Right kidney (tissue), 1 donor: ENCODE measurements around the gene IFITM2.
A peak's percentile ranks its signal among the peaks of the same experiment; 100 is the strongest.
"Not testable (repeated sequence)": the region's sequence is repeated elsewhere in the genome, so short reads cannot be mapped to it uniquely, and the experiment has no call there.

ENCODE experiments used
- DNase-seq: peaks from one replicate; pipeline ENCODE4 v3.0.0-alpha.2; 2016

IFITM2 gene

DNA sequence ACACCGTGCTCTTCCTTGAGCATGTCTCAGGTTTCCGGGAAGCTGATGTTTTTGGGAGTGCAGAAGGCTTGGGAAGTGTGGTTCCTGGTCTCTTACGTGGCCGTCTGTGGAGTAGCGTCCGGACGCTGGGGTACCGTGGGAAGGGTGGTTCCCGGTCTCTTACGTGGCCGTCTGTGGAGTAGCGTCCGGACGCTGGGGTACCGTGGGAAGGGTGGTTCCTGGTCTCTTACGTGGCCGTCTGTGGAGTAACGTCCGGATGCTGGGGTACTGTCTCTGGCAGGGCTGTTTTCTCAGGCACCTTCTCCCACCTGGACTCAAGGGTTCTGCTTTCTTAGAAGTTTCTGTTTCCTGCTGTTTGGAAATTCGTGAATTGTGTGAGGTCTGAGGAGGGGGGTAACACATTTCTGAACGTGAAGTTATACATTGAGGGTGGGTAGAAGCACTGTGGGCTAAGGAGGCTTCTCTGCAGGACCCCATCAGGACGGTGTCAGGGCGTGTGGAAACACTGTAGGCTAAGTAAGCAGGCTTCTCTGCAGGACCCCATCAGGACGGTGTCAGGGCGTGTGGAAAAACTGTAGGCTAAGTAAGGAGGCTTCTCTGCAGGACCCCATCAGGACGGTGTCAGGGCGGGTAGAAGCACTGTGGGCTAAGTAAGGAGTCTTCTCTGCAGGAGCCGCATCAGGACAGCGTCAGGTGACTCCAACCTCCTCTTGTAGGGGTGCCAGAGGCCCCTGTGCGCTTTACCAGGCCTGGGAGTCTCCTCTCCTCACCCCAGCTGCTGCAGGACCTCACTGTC is 18.4 kb downstream of the IFITM2 start:
- DNase-seq, result no peak

DNA sequence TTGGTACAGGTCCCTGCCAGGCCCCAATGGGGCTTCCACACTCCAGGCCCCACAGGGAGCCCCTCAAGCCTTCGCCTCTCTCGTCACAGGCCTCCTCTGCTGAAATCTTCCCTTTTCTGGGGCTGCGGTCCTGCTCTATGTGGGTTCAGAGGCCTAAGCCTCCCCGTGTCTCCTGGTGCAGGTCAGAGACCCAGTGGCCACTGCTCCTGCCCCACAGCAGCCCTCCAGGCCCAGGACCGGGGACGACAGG is 18.9 kb downstream of the IFITM2 start:
- DNase-seq, result no peak

- DNase-seq, result peak; percentile 47
These were observed 19.4 kb downstream of the IFITM2 start for GRCh38 chr11:326842-327580.

DNA sequence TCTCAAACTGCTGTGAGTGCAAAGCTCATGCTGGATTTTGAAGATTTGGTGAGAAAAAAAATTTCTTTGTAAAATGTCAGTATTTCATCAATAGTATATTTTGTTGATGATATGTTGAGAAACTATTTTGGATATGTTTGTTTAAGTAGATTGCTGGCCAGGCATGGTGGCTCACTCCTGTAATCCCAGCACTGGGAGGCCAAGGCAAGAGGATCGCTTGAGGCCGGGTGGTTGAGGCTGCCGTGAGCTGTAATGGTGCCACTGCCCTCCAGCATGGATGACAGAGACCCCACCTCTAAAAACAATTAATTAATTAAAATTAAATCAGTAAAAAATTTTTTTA is 19.9 kb downstream of the IFITM2 start:
- DNase-seq, result no peak

- DNase-seq, result no peak
These were observed 20.4 kb downstream of the IFITM2 start for GRCh38 chr11:328012-328411.

GRCh38 chr11:328516-329100 is 21.0 kb downstream of the IFITM2 start:
- DNase-seq, result not testable (repeated sequence)

GRCh38 chr11:329886-330253 is 22.3 kb downstream of the IFITM2 start:
- no peak for DNase-seq

DNA sequence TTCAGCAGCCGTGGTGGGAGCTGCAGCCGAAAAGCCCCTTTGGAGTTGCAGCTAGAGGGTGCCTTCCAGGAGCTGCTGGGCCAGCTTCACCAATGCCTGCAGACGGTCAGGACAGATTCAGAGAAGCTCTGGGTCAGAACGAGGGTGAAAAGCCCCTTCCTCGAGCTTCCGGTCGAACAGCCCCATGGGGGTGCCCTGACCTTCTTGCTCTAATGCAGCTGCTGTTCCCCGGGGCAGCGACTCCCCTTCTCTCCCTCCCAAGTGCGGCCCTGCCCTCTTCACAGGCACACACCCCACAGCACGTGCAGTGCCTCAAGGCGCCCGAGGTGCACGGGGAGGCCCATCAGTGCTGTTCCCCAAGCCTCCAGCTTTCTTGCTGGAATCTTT is 22.7 kb downstream of the IFITM2 start:
- DNase-seq, result no peak

GRCh38 chr11:330694-331357 is 23.2 kb downstream of the IFITM2 start:
- no peak for DNase-seq

DNA sequence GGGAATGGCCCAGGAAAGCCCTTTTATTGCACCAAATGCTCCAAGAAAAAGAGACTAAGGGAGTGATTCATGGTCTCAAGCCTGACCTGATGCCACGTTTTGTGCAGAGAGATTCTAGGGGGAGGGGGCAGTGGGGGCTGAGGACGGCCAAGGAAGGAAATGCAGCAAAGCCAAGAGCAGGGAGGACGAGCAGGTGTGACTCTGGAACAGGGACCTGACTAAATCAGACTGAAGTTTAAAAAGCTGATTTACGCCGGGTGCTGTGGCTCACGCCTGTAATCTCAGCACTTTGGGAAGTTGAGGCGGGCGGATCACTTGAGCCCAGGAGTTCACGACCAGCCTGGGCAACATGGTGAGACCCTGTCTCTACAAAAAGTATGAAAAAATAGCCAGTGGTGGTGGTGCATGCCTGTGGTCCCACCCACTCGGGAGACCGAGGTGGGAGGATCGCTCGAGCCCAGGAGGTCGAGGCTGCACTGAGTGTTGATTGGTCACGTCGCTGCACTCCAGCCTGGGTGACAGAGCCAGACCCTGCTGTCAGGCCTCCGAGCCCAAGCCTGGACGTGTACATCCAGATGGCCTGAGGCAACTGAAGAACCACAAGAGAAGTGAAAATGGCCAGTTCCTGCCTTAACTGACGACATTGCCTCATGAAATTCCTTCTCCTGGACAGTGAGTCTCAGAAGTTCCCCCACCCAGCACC is 23.9 kb downstream of the IFITM2 start:
- no peak for DNase-seq

DNA sequence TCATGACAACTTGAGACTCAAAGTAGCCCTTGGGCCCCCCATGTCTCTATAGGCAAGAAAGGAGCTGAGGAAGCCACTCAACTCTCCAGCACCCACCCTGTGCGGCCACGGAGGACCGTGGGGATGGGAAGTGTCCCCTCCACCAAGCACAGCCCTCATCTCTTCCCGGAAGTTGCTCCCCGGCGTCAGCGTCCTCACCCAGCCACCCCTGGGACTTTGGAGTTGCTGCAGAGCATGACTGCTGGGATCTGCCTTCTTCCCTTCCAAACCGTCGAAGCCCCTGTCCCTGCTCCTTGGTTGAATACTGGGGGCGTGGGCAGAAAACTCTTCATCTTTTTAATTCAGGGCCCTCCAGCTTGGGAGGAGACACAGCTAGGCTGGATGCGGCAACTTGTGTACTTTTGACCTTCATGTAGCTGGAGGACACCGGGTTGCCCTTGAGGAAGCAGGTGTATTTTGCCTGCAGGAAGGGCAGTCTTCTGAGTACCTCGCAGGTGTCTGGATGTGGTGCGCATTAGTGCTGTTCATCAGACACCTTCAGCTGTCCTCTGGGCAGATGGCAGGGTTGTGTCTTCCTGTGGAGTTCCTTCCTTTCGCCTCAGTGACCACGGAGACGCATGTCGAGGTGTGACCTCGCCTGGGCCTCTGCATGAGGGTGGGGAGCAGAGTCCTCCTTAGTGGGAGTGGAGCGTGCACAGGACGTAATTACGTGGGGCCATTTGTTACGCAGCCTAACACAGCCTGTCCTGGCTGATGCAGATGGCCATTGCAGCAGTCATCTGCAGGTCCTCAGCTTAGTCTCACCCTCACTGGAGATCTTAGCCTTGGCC is 25.2 kb downstream of the IFITM2 start:
- DNase-seq, result no peak

DNA sequence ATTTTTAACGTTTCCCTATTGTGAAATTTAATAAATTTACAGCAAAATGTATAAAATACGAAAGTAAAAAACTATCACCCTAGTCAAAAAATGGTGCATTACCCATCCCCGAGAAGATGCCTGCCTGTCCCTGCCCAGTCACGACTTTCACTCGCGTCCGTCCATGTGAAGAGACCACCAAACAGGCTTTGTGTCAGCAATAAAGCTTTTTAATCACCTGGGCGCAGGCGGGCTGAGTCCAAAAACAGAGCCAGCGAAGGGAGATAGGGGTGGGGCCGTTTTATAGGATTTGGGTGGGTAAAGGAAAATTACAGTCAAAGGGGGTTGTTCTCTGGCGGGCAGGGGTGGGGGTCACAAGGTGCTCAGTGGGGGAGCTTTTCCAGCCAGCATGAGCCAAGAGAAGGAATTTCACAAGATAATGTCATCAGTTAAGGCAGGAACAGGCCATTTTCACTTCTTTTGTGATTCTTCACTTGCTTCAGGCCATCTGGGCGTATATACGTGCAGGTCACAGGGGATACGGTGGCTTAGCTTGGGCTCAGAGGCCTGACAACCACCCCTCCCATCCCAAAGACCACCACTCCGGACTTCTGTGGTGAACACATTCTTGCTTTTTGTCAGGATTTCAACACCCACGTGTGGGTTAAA is 26.1 kb downstream of the IFITM2 start:
- not testable (repeated sequence) for DNase-seq

- DNase-seq, result peak; percentile 54
These were observed 26.8 kb downstream of the IFITM2 start for GRCh38 chr11:334264-334994.

DNA sequence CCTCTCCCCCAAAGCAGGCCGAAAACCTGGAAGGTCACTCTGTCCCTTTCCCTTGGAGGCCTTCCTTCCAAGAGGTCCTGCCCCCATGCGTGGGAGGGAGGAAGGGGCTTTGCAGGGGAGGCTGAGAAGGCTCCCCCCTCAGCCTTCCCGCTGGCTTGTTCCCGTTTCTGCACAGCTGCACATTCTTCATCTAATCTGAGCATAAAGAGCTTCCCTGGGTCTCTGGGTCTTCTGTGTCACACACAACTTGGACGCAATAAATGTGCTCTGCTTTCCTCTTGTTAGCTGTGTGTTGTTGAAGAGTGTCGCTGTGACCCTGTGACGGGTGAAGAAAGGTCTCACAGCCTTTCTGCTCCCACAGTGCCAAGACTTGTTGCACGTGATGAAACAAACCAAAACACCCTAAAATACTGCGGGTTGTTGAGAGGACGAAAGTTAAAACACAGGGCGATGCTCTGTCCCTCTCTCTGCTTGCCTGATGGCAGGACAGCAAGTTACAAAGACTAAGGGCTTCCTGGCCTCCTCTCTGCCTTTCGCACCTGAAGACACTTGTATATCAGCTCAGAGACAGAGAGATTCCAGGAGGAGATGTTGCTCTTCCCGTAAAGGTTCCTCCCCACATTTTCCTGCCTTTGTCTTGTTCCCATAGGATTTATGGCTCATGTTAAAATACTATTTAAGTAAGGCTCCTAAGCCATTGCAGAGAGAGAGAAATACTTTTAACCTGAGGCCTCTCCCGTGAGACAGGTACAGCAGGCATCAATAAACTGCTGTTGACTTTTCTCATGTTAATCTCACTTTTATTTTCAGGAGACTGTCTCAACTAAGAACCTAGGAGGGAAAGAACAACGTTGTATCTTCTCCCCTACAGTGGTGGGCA is 28.4 kb downstream of the IFITM2 start:
- DNase-seq, result peak; percentile 78

GRCh38 chr11:336659-337198 is 29.1 kb downstream of the IFITM2 start:
- DNase-seq, result no peak

DNA sequence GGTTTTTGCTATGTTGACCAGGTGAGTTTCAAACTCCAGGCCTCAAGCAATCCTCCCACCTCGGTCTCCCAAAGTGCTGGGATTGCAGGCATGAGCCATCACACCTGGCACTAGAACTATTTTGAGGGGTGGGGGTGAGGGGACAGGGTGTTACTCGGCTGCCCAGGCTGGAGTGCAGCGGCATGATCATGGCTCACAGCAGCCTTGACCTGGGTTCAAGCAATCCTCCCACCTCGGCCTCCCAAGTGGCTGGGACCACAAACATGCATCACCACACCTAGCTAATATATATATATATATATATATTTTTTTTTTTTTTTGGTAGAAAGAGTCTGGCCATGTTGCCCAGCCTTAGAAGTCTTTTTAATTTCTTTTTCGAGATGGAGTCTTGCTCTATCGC is 30.1 kb downstream of the IFITM2 start:
- no peak for DNase-seq

DNA sequence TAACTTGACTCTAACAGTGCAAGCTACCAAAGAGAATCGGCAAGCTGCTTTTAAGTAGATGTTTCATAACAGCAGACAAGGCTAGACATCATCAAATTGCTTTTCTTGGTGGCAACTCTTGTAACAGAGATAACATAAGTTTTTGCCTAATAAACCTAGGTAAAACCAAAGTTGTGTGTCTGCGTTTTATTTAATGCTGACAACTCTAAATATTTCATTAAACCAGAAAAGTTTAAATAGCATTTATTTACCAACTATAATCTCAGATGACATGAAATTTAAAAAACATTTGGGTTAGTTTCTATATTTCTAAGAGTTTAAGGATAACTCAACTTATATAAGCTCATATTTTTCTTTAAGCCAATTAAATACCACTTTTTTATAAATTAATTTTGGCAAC is 32.3 kb downstream of the IFITM2 start:
- no peak for DNase-seq

DNA sequence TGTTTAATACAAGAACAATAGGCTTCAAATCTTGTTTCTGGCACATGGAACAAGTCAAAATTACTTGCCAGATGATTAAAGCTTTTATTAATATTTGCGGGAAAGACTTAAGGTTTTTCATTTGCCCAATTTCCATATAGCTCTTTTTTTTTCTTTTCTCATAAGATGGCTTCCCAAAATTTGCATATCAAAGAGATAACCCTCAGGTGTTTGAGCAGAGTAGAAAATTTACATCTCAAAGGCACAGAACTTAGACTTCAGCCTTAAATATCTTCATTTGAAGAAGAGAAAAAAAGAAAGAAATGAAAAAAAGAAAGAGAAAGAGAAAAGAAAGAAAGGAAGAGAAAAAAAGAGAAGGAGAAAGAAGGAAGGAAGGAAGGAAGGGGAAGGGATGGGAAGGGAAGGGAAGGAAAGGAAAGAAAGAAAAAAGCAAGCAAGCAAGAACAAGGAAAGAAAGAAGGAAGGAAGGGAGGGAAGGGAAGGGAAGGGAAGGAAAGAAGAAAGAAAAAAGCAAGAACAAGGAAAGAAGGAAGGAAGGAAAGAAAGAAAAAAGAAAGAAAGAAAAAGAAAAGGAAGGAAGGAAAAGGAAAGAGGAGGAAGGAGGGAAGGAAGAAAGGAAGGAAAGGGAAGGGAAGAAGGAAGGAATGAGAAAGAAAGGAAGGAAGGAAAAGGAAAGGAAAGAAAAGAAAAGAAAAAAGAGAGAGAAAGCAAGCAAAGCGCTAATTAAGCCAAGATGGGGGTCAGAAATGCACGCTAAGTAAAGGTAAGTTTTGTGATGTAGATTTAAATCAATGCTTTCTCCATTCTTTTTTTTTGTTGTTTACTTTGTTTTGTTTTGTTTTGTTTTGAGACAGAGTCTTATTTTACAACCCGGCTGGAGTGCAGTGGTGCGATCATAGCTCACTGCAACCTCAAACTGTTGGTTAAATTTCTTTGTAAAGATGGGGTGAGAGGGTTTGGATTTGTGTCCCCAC is 33.2 kb downstream of the IFITM2 start:
- DNase-seq, result no peak
